Endothelial cell (in vitro differentiated cells): ENCODE data around the gene PYROXD2. TPM values are rescaled to one million over a fixed set of nuclear protein-coding genes. Genes with fewer than 3 reads are reported as not detected.

Source experiments
- DNase-seq: peaks from one replicate; pipeline ENCODE4 v3.0.0; 2021; ENCODE audit warnings: low spot score
- H3K27ac Mint-ChIP-seq: one replicate; pipeline ENCODE4 v1.8.0; 2021; ENCODE audit warnings: mixed read lengths, inconsistent platforms; ENCODE audit not compliant: unreplicated experiment
- H3K27me3 Mint-ChIP-seq: one replicate; pipeline ENCODE4 v1.8.0; 2021; ENCODE audit warnings: mild to moderate bottlenecking, moderate library complexity, mixed read lengths, inconsistent platforms; ENCODE audit not compliant: unreplicated experiment
- H3K36me3 Mint-ChIP-seq: one replicate; pipeline ENCODE4 v1.8.0; 2021; ENCODE audit warnings: mild to moderate bottlenecking, low read depth, mixed read lengths, inconsistent platforms; ENCODE audit not compliant: unreplicated experiment
- H3K4me1 Mint-ChIP-seq: one replicate; pipeline ENCODE4 v1.8.0; 2021; ENCODE audit warnings: mild to moderate bottlenecking, mixed read lengths, inconsistent platforms; ENCODE audit not compliant: unreplicated experiment
- H3K4me3 Mint-ChIP-seq: one replicate; pipeline ENCODE4 v1.8.0; 2021; ENCODE audit warnings: mild to moderate bottlenecking, mixed read lengths, inconsistent platforms; ENCODE audit not compliant: unreplicated experiment
- H3K9me3 Mint-ChIP-seq: one replicate; pipeline ENCODE4 v1.8.0; 2021; ENCODE audit warnings: mixed read lengths, inconsistent platforms; ENCODE audit not compliant: unreplicated experiment
- total RNA-seq: library from RNA; stranded (reverse); fragmentation: NEBNext Ultra II Directional; extraction: Animal tissue kit (Norgen Biotek cat#: 25700); gene quantifications from one replicate; pipeline ENCODE4 v1.2.1, GENCODE V29; 2021; ENCODE audit not compliant: unreplicated experiment
- TF ChIP-seq, protein P1 (sequence below): fragments of 200-600 bp; sonication (generic); IDR thresholded peaks from one replicate; pipeline ENCODE4 v1.5.0; 2021; ENCODE audit warnings: antibody characterized with exemption; ENCODE audit not compliant: unreplicated experiment

The PYROXD2 gene
- total RNA-seq, 1 donor from 2014 or later, result 5.8 TPM

DNA sequence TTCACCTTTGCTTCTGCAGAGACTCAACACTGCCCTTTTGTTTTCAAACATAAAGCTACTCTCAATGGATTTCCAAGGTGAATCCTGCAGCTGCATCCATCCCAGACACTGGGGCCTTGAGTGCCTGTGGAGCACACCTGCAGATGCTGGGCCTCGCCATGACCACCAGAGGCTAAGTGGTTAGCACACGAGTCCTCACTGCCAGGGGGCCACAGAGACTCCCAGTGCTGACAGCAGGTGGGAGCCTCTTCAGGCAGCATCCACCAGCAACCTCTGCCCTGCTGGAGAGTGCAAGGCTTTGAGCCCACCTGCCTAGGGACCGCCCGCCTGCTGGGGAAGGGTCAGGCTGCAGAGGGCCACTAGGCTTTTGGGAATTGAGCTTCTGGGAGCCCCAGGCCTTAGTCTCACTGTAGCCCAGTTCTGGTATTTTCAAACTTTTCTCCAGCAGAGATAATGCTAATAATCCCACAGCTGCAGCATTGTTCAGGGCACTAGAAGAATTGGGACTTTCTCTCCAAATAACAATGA lies 41.1 kb upstream of the PYROXD2 start:
- no peak for DNase-seq
- Mint-ChIP-seq H3K4me3 (no peak overlapping the region), H3K9me3 (no peaks in the 10 kb centered on the region), H3K27ac (no peak overlapping the region), H3K27me3 (no peaks in the 10 kb centered on the region), H3K4me1 (peaks cover 2% of the 10 kb centered on the region), H3K36me3 (no peaks in the 10 kb centered on the region)
- TF ChIP-seq, protein P1, sequence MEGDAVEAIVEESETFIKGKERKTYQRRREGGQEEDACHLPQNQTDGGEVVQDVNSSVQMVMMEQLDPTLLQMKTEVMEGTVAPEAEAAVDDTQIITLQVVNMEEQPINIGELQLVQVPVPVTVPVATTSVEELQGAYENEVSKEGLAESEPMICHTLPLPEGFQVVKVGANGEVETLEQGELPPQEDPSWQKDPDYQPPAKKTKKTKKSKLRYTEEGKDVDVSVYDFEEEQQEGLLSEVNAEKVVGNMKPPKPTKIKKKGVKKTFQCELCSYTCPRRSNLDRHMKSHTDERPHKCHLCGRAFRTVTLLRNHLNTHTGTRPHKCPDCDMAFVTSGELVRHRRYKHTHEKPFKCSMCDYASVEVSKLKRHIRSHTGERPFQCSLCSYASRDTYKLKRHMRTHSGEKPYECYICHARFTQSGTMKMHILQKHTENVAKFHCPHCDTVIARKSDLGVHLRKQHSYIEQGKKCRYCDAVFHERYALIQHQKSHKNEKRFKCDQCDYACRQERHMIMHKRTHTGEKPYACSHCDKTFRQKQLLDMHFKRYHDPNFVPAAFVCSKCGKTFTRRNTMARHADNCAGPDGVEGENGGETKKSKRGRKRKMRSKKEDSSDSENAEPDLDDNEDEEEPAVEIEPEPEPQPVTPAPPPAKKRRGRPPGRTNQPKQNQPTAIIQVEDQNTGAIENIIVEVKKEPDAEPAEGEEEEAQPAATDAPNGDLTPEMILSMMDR, result no peak

DNA sequence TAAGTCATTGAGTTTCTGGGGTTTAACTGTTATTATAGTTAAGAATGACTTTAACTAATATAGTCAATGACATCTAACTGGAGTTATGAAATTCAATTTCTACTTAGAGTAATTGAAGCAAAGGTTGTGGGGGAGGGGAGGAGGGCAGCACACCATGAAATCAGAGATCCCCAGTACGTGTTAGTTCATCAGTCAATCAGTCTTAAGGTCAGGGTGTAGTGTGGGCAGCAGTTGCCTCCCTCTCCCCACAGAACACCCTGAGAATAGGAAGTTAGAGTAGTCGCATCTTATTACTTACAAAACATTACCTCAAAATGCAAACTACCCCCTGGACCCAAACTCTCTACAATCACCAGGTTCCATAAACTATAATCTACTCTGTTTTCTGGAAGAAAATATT lies 38.7 kb upstream of the PYROXD2 start:
- Mint-ChIP-seq H3K4me3 (no peak overlapping the region), H3K9me3 (no peaks in the 10 kb centered on the region), H3K36me3 (no peaks in the 10 kb centered on the region), H3K4me1 (peaks cover 2% of the 10 kb centered on the region), H3K27ac (no peak overlapping the region), H3K27me3 (no peaks in the 10 kb centered on the region)
- TF ChIP-seq, protein P1, result no peak
- DNase-seq, result no peak

DNA sequence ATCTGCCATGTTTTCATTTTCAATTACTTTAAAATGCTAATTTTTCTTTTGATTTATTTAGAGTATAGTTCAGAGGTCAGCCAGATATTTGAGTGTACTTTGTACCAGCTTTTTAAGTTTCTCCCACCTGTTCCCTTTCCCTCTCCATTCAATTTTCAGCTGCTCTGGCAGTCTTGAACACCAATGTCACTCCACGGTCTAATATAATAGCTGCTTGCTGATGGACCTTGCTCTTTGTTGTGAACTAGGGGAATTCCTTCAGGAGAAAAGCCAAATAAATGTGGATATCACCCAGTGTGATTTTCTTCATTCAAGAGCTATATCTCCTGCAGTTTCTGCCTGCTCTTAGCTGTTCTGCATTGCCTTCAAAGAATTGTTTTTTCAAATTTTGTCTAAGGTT lies 35.6 kb upstream of the PYROXD2 start:
- peaks cover 2% of the 10 kb centered on the region for H3K27me3 Mint-ChIP-seq
- H3K4me3 Mint-ChIP-seq, result no peak overlapping the region
- H3K9me3 Mint-ChIP-seq, result no peaks in the 10 kb centered on the region
- H3K36me3 Mint-ChIP-seq, result peaks cover 3% of the 10 kb centered on the region
- H3K27ac Mint-ChIP-seq, result no peak overlapping the region
- TF ChIP-seq, protein P1, result no peak
- H3K4me1 Mint-ChIP-seq, result peaks cover 4% of the 10 kb centered on the region
- DNase-seq, result no peak

DNA sequence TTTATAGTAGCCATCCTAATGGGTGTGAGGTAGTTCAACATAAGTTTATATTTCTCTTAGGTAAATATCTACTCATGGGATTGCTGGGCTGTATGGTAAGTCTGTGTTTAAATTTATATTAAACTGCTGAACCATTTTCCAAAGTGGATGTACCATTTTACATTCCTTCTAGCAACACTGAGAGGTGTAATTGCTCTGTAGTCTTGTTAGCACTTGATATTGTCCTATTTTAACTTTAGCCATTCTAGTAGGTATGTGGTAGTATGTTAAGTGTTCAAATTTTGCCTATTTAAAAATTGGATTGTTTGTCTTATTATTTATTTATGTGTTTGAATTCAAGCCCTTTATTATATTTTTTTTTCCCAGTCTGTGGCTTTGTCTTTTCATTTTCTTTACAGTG lies 34.3 kb upstream of the PYROXD2 start:
- no peak for DNase-seq
- H3K36me3 Mint-ChIP-seq, result peaks cover 10% of the 10 kb centered on the region
- H3K9me3 Mint-ChIP-seq, result no peaks in the 10 kb centered on the region
- H3K27me3 Mint-ChIP-seq, result peaks cover 7% of the 10 kb centered on the region
- H3K4me3 Mint-ChIP-seq, result no peak overlapping the region
- no peak overlapping the region for H3K27ac Mint-ChIP-seq
- TF ChIP-seq, protein P1, result no peak
- peaks cover 5% of the 10 kb centered on the region for H3K4me1 Mint-ChIP-seq

DNA sequence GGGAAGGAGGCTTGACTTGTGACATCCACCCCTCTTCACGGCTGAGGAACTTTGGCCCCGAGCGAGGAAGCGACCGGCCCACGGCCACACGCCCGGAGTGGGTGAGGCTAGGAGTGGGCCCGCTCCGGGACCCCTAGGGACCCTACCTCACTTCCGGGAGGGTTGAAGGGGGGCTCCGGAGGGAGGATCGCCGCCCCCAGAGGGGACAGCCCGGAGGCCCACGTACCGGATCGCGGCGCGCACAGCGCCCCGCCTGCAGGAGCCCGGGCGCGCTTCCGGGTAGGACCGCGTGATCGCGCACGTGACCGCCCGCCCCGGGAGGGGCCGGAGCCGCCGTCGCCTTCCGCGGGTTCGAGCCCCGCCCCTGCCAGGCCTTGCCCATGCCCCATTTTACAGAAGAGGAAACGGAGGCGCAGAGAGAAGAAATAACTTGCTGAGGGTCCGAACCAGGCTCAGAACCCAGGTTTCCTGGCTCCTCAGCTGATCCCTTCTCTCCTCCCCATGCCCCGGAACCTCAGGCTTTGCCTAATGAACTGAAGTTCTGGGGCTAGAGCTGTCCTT lies 31.8 kb upstream of the PYROXD2 start, which contains the start of gene HPS1:
Gene HPS1, minus strand, starts transcription at position 275 of the 561 bp plus-strand sequence. CDS start 3,695 bp downstream, outside the sequence.
- peak within 1 kb of the TSS; percentile 65 for H3K27ac Mint-ChIP-seq
- H3K4me1 Mint-ChIP-seq, result peaks cover 5% of the 10 kb centered on the region
- peak; percentile 66 for DNase-seq
- peaks cover 19% of the 10 kb centered on the region for H3K36me3 Mint-ChIP-seq
- H3K9me3 Mint-ChIP-seq, result no peaks in the 10 kb centered on the region
- H3K4me3 Mint-ChIP-seq, result peak within 1 kb of the TSS; percentile 89
- TF ChIP-seq, protein P1, result no peak
- peaks cover 7% of the 10 kb centered on the region for H3K27me3 Mint-ChIP-seq
